Myocyte (in vitro differentiated cells): Measurements from ENCODE around the gene CACNB4. TPM values are rescaled to one million over a fixed set of nuclear protein-coding genes. Genes with fewer than 3 reads are reported as not detected.

Source experiments
- DNase-seq: peaks from one replicate; pipeline ENCODE4 v3.0.0-alpha.2; 2012; ENCODE audit warnings: low read depth
- total RNA-seq: library from RNA; depleted of rRNA; stranded (reverse); fragments of >200 nt; gene quantifications from 2 replicates; pipeline ENCODE4 v1.2.3, GENCODE V29; 2014

CACNB4 gene
- total RNA-seq, 1 donor from 2014 or later = 0.91 TPM

- DNase-seq = no peak
Observed at GRCh38 chr2:152089238-152089637, 9.6 kb downstream of the CACNB4 start.

GRCh38 chr2:152088006-152088405, 10.8 kb downstream of the CACNB4 start:
- no peak for DNase-seq

GRCh38 chr2:152086231-152086630, 12.6 kb downstream of the CACNB4 start:
- no peak for DNase-seq

GRCh38 chr2:152084076-152084475, 14.8 kb downstream of the CACNB4 start:
- DNase-seq = no peak

GRCh38 chr2:152083202-152083875, 15.5 kb downstream of the CACNB4 start:
- DNase-seq = no peak

GRCh38 chr2:152078662-152079061, 20.2 kb downstream of the CACNB4 start:
- no peak for DNase-seq

GRCh38 chr2:152078023-152078422, 20.8 kb downstream of the CACNB4 start:
- DNase-seq = no peak

- DNase-seq = no peak
Observed at GRCh38 chr2:152075461-152076050, 23.3 kb downstream of the CACNB4 start.

GRCh38 chr2:152072011-152072410, 26.8 kb downstream of the CACNB4 start:
- no peak for DNase-seq

GRCh38 chr2:152071518-152071917, 27.3 kb downstream of the CACNB4 start:
- DNase-seq = no peak

- DNase-seq = no peak
Observed at GRCh38 chr2:152071092-152071491, 27.8 kb downstream of the CACNB4 start.

GRCh38 chr2:152068226-152068625, 30.6 kb downstream of the CACNB4 start:
- DNase-seq = no peak

- DNase-seq = no peak
Observed at GRCh38 chr2:152067823-152068222, 31.0 kb downstream of the CACNB4 start.

GRCh38 chr2:152065945-152066344, 32.9 kb downstream of the CACNB4 start:
- no peak for DNase-seq

- no peak for DNase-seq
Observed at GRCh38 chr2:152064001-152064400, 34.8 kb downstream of the CACNB4 start.

GRCh38 chr2:152063325-152063924, 35.4 kb downstream of the CACNB4 start:
- peak; percentile 6 for DNase-seq

GRCh38 chr2:152062125-152063091, 36.4 kb downstream of the CACNB4 start:
- DNase-seq = peak; percentile 78

GRCh38 chr2:152061383-152061782, 37.5 kb downstream of the CACNB4 start:
- no peak for DNase-seq

GRCh38 chr2:152058655-152059054, 40.2 kb downstream of the CACNB4 start:
- DNase-seq = no peak

- no peak for DNase-seq
Observed at GRCh38 chr2:152056418-152056817, 42.4 kb downstream of the CACNB4 start.

- DNase-seq = peak; percentile 21
Observed at GRCh38 chr2:152055366-152056108, 43.3 kb downstream of the CACNB4 start.
